C4-2B (cell line): ENCODE results near the gene LATS2.

Experiments
- ZFX ChIP-seq: fragments of 450-650 bp; IDR thresholded peaks from 2 replicates; pipeline ENCODE4 v1.6.1; 2017
- TF ChIP-seq, protein P1 (sequence below): fragments of 450-650 bp; conservative IDR thresholded peaks from 2 replicates; pipeline ENCODE4 v1.5.1; 2017; ENCODE audit warnings: mild to moderate bottlenecking

DNA sequence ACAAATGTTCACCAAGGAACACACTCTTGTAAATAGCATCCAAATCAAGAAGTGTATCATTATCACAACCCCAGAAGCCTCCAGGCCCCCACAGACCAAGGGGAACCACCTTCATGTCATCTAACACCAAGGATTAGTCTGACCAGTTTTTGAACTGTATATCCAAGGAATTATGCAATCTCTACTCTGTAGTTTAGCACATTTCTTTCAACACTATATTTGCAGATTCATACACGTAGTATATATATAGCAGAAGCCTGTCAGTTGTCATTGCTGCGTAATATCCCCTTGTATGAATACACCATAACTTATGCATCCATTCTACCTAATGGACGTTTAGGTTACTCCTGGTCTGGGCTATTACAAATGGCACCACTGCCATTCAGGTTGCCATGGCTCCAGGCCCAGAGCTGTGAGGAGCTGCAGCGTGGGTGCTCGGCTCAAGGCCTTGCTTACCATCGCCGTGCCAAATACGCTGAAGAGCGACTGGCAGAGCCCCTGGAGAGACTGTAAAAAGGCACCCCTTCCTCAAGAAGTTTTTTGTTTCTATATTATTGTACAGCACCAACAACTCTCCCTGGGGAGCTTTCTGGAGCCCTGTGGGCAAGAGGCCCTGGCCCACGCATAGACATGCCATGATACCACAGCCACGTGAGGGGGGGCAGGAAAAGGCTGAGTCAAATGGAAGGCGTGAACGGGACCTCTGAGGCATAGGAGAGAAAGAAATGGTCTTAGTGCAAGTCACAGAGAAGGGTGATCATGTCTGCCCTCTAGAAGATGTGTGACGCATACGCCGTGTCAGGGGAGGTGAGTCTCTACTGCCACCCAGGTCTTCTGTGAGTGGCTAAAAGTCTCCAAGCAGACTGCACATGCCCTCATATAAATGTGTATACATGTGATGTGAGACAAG lies 10.8 kb downstream of the LATS2 start:
- TF ChIP-seq, protein P1, sequence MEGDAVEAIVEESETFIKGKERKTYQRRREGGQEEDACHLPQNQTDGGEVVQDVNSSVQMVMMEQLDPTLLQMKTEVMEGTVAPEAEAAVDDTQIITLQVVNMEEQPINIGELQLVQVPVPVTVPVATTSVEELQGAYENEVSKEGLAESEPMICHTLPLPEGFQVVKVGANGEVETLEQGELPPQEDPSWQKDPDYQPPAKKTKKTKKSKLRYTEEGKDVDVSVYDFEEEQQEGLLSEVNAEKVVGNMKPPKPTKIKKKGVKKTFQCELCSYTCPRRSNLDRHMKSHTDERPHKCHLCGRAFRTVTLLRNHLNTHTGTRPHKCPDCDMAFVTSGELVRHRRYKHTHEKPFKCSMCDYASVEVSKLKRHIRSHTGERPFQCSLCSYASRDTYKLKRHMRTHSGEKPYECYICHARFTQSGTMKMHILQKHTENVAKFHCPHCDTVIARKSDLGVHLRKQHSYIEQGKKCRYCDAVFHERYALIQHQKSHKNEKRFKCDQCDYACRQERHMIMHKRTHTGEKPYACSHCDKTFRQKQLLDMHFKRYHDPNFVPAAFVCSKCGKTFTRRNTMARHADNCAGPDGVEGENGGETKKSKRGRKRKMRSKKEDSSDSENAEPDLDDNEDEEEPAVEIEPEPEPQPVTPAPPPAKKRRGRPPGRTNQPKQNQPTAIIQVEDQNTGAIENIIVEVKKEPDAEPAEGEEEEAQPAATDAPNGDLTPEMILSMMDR, result no peak
- TF ChIP-seq ZFX, result no peak
